NB4 (cell line): ENCODE measurements around the gene POLRMT.

ENCODE experiments used
- POLR2A ChIP-seq: IDR thresholded peaks from 2 replicates; pipeline ENCODE4 v1.6.1; 2011; ENCODE audit warnings: mild to moderate bottlenecking; ENCODE audit not compliant: insufficient read length; ENCODE audit errors: extremely low read depth
- TF ChIP-seq, protein P1 (sequence below): IDR thresholded peaks from one replicate; pipeline ENCODE4 v1.5.1; 2012; ENCODE audit warnings: low read depth, low read length

GRCh38 chr19:618674-619285, 14.6 kb downstream of the POLRMT start:
- TF ChIP-seq POLR2A = no peak
- TF ChIP-seq, protein P1, sequence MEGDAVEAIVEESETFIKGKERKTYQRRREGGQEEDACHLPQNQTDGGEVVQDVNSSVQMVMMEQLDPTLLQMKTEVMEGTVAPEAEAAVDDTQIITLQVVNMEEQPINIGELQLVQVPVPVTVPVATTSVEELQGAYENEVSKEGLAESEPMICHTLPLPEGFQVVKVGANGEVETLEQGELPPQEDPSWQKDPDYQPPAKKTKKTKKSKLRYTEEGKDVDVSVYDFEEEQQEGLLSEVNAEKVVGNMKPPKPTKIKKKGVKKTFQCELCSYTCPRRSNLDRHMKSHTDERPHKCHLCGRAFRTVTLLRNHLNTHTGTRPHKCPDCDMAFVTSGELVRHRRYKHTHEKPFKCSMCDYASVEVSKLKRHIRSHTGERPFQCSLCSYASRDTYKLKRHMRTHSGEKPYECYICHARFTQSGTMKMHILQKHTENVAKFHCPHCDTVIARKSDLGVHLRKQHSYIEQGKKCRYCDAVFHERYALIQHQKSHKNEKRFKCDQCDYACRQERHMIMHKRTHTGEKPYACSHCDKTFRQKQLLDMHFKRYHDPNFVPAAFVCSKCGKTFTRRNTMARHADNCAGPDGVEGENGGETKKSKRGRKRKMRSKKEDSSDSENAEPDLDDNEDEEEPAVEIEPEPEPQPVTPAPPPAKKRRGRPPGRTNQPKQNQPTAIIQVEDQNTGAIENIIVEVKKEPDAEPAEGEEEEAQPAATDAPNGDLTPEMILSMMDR = no peak
